Measurements from ENCODE around the gene GALNT9. TPM values are rescaled to one million over a fixed set of nuclear protein-coding genes. Genes with fewer than 3 reads are reported as not detected.
"Not testable (repeated sequence)": the region's sequence is repeated elsewhere in the genome, so short reads cannot be mapped to it uniquely, and the experiment has no call there.

The GALNT9 gene
- total RNA-seq, 1 donor from 2014 or later, result not detected

DNA sequence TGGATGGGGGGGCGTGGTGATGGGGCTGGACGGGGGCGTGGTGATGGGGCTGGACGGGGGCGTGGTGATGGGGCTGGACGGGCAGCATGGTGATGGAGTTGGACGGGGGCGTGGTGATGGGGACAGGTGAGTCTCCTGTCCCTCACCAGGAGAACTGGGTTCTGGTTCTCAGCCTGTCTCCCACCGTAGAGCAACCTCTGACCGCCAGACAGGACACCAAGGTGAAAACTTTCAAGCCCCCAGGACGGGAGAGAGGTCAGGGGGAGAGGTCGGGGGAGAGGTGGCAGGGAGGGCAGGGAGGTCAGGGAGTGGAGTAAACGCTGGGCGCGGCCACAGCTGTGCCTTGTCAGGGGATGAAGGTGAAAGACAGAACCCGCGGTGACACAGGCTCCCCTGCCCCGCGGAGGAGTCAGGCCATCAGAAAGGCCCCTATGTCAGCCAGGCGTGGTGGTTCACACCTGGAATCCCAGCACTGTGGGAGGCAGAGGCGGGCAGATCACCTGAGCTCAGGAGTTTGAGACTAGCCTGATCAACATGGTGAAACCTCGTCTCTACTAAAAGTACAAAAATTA, 84.6 kb downstream of the GALNT9 start:
- H3K27me3 ChIP-seq (ENCODE audit: control insufficient read depth, insufficient read depth, low read length), result no peaks in the 10 kb centered on the region
- no peak for FAIRE-seq
- DNase-seq (ENCODE audit: low read depth), result no peak

DNA sequence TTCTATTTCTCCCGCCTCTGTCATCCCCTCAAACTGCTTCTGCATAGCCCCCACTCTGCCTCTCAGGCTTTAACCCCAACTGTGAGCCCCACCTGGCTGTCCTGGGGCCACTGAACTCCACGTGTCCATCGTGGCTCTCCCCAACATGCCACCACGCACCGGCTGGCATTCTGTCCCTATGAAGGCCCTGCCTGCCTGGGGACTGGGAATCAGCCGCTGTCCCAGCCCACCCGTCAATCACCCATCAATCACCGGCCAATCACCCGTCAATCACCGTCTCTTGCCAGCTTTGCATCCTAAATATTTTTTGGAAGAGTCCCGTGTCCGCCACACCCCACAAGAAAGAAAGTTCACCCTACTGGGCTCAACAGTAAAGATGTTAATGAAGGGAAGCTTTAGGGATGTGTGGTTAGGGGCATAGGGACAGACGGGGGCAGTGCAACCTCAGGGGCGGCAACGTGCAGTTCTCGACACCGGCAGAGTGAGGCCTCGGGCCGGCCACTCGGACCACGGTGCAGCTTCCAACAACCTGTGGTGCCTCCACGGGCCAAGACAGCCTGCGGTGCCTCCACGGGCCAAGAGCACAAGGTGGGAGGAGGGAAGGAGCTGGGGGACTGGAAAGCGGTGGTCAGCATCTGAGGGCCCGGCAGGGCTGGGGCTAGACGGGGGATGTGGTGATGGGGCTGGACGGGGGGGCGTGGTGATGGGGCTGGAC, 85.6 kb downstream of the GALNT9 start:
- no peak overlapping the region for H3K4me3 ChIP-seq (ENCODE audit: low read depth, low read length)
- FAIRE-seq, result no peak
- H3K36me3 ChIP-seq (ENCODE audit: control insufficient read depth, insufficient read depth, low read length), result no peaks in the 10 kb centered on the region
- no peaks in the 10 kb centered on the region for H3K27me3 ChIP-seq (ENCODE audit: control insufficient read depth, insufficient read depth, low read length)
- TF ChIP-seq, protein P1, sequence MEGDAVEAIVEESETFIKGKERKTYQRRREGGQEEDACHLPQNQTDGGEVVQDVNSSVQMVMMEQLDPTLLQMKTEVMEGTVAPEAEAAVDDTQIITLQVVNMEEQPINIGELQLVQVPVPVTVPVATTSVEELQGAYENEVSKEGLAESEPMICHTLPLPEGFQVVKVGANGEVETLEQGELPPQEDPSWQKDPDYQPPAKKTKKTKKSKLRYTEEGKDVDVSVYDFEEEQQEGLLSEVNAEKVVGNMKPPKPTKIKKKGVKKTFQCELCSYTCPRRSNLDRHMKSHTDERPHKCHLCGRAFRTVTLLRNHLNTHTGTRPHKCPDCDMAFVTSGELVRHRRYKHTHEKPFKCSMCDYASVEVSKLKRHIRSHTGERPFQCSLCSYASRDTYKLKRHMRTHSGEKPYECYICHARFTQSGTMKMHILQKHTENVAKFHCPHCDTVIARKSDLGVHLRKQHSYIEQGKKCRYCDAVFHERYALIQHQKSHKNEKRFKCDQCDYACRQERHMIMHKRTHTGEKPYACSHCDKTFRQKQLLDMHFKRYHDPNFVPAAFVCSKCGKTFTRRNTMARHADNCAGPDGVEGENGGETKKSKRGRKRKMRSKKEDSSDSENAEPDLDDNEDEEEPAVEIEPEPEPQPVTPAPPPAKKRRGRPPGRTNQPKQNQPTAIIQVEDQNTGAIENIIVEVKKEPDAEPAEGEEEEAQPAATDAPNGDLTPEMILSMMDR (IDR thresholded peaks at IDR 0.05; ENCODE audit: insufficient read depth, low read length, severe bottlenecking), result no peak
- DNase-seq (ENCODE audit: low read depth), result no peak

More for the DNA sequence above, 84.6 kb downstream of the GALNT9 start:
- H3K36me3 ChIP-seq (ENCODE audit: control insufficient read depth, insufficient read depth, low read length), result no peaks in the 10 kb centered on the region
- H3K4me3 ChIP-seq (ENCODE audit: low read depth, low read length), result no peak overlapping the region
- TF ChIP-seq, protein P1 (IDR thresholded peaks at IDR 0.05; ENCODE audit: insufficient read depth, low read length, severe bottlenecking), result no peak

DNA sequence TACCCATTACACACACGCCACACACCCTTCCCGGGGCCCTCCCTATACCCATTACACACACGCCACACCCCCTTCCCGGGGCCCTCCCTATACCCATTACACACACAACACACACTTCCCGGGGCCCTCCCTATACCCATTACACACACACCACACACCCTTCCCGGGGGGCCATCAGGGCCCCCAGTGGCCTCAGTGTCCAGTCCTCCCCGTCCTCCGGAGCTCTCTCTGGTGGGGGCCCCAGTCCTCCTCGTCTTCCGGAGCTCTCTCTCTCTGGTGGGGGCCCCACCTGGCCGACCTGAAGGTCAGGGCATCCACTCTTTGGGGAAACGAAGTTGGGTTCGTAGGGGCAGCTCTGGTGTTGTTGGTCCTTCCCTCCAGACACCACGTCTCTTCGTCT, 86.2 kb downstream of the GALNT9 start:
- not testable (repeated sequence) for H3K4me3 ChIP-seq (ENCODE audit: low read depth, low read length); H3K36me3 ChIP-seq (ENCODE audit: control insufficient read depth, insufficient read depth, low read length); FAIRE-seq; H3K27me3 ChIP-seq (ENCODE audit: control insufficient read depth, insufficient read depth, low read length); DNase-seq (ENCODE audit: low read depth)

DNA sequence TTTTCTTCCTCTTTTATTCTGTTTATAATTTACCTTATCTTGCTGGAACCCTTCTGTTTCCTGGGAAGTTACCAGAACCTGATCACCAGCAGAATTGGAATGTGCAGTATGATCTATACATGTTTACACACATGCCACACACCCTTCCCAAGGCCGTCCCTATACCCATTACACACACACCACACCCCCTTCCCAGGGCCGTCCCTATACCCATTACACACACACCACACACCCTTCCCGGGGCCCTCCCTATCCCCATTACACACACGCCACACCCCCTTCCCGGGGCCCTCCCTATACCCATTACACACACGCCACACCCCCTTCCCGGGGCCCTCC, 88.8 kb downstream of the GALNT9 start:
- not testable (repeated sequence) for H3K4me3 ChIP-seq (ENCODE audit: low read depth, low read length); H3K36me3 ChIP-seq (ENCODE audit: control insufficient read depth, insufficient read depth, low read length); H3K27me3 ChIP-seq (ENCODE audit: control insufficient read depth, insufficient read depth, low read length); DNase-seq (ENCODE audit: low read depth); FAIRE-seq

DNA sequence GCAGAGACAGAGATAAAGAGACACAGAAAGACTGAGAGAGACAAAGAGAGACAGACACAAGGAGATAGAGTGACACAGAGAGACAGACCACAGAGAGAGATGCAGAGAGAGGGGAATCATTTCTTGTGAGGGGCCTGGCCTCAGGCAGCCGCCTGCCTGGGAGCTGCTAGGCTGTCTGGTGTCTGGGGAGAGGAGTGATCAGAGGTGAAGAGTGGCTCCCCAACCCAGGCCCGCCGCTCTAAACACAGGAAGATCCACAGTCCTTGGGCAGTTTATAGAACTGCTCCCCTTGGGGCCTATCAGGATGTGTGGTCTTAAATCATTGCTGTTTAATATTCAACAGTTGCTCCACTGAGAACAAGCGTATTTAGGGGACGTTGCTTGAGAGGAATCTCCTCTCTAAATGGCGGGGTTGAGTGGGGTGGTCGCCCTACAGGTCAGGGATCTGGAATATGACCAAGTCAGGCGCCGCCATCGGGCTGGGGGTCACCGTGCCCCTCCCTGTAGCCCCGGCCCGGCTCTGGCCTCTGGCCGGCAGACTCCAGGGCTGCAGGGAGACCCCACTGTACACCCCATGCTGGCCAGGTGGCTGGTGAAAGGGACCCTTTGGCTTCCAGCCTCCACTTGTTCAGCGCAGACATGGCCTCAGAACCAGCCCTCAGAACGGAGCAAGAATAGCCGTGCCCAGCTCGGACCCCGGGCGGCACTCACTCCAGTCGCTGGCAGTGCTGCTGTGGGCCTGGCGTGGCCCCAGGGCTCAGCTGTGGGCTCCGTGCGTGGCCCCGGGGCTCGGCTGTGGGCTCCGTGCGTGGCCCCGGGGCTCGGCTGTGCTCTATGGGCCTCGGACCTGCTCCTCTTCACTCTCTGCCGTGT, 89.4 kb downstream of the GALNT9 start:
- Histone ChIP-seq H3K27me3 (ENCODE audit: control insufficient read depth, insufficient read depth, low read length) (no peaks in the 10 kb centered on the region), H3K36me3 (ENCODE audit: control insufficient read depth, insufficient read depth, low read length) (no peaks in the 10 kb centered on the region), H3K4me3 (ENCODE audit: low read depth, low read length) (no peak overlapping the region)
- TF ChIP-seq, protein P1 (IDR thresholded peaks at IDR 0.05; ENCODE audit: insufficient read depth, low read length, severe bottlenecking), result no peak
- DNase-seq (ENCODE audit: low read depth) (no peak), FAIRE-seq (no peak)

DNA sequence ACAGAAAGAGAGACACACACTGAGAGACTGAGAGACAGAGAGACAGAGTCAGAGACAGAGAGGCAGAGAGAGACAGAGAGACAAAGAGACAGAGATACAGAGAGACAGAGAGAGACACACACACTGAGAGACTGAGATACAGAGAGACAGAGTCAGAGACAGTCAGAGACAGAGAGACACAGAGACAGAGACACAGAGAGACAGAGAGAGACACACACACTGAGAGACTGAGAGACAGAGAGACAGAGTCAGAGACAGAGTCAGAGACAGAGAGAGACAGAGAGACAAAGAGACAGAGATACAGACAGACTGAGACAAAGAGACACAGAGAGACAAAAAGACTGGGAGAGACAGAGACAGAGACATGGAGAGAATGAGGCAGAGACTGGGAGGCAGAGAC, 90.0 kb downstream of the GALNT9 start:
- DNase-seq (ENCODE audit: low read depth) (no peak), FAIRE-seq (no peak)
- Histone ChIP-seq H3K36me3 (ENCODE audit: control insufficient read depth, insufficient read depth, low read length) (no peaks in the 10 kb centered on the region), H3K4me3 (ENCODE audit: low read depth, low read length) (no peak overlapping the region), H3K27me3 (ENCODE audit: control insufficient read depth, insufficient read depth, low read length) (no peaks in the 10 kb centered on the region)
- TF ChIP-seq, protein P1 (IDR thresholded peaks at IDR 0.05; ENCODE audit: insufficient read depth, low read length, severe bottlenecking), result no peak
